IMR-90 (cell line): ENCODE measurements around the gene POMT2. TPM values are rescaled to one million over a fixed set of nuclear protein-coding genes. Genes with fewer than 3 reads are reported as not detected.

Experiments
- ATAC-seq: fragments of 200-7000 bp; cut with Tn5 transposase; 2 replicates; pipeline ENCODE4 v1.9.1; 2020; ENCODE audit warnings: low read depth, mild to moderate bottlenecking, moderate library complexity
- BruUV-seq: library from RNA; stranded (reverse); fragments of 400-500 nt; replicated peaks from 2 replicates; lab custom pipeline; 2021; lab: Mats Ljungman, UMichigan
- CTCF ChIA-PET: fragments of 300-600 bp; formaldehyde crosslinking; extraction: SDS; loops from one replicate; lab custom pipeline; 2021; ENCODE audit warnings: antibody characterized with exemption; lab: Yijun Ruan, JAX
- POLR2A ChIA-PET: fragments of 300-600 bp; sonication (Branson Sonifier 250); formaldehyde crosslinking; loops from one replicate; lab custom pipeline; 2022; ENCODE audit warnings: antibody characterized with exemption; ENCODE audit not compliant: unreplicated experiment; lab: Charles Lee
- DNase-seq: peaks from one replicate; pipeline ENCODE4 v3.0.0; 2013
- H2AFZ ChIP-seq: replicated peaks from 2 replicates; pipeline ENCODE3; 2013; ENCODE audit warnings: low read length, mild to moderate bottlenecking; ENCODE audit not compliant: poor library complexity
- H2AK5ac ChIP-seq: 2 replicates; pipeline ENCODE4 v1.6.1; 2013; ENCODE audit warnings: low read depth, low read length, inconsistent platforms
- H2AK9ac ChIP-seq: replicated peaks from 2 replicates; pipeline ENCODE3; 2013; ENCODE audit warnings: mild to moderate bottlenecking, low read depth, low read length, moderate library complexity; ENCODE audit not compliant: poor library complexity
- H2BK120ac ChIP-seq: 2 replicates; pipeline ENCODE4 v1.6.1; 2013; ENCODE audit warnings: low read depth, low read length, inconsistent platforms
- H2BK15ac ChIP-seq: 3 replicates; pipeline ENCODE4 v1.6.1; 2013; ENCODE audit warnings: low read depth, low read length, inconsistent platforms
- H2BK20ac ChIP-seq: 2 replicates; pipeline ENCODE4 v1.6.1; 2013; ENCODE audit warnings: low read depth, mild to moderate bottlenecking, inconsistent platforms, low read length, moderate library complexity
- H2BK5ac ChIP-seq: 2 replicates; pipeline ENCODE4 v1.6.1; 2013; ENCODE audit warnings: mild to moderate bottlenecking, low read depth, low read length, inconsistent platforms; ENCODE audit not compliant: poor library complexity, severe bottlenecking
- H3K14ac ChIP-seq: replicated peaks from 2 replicates; pipeline ENCODE4 v1.6.1; 2013; ENCODE audit warnings: low read depth, low read length, inconsistent platforms
- H3K18ac ChIP-seq: 2 replicates; pipeline ENCODE4 v1.6.1; 2013; ENCODE audit warnings: low read depth, low read length, control low read depth
- H3K23ac ChIP-seq: 2 replicates; pipeline ENCODE4 v1.6.1; 2013; ENCODE audit warnings: low read depth, low read length, inconsistent platforms
- H3K27ac ChIP-seq: 2 replicates; pipeline ENCODE4 v1.5.1; 2013; ENCODE audit warnings: mild to moderate bottlenecking, control low read depth, low read length; ENCODE audit not compliant: insufficient read depth
- H3K27me3 ChIP-seq: 2 replicates; pipeline ENCODE4 v1.6.1; 2013; ENCODE audit warnings: low read length; ENCODE audit not compliant: control insufficient read depth, insufficient read depth
- H3K36me3 ChIP-seq: 2 replicates; pipeline ENCODE4 v1.6.1; 2013; ENCODE audit warnings: low read length, mixed read lengths; ENCODE audit not compliant: control insufficient read depth, insufficient read depth
- H3K4ac ChIP-seq: 2 replicates; pipeline ENCODE4 v1.6.1; 2013; ENCODE audit warnings: low read depth, low read length, inconsistent platforms
- H3K4me1 ChIP-seq: 2 replicates; pipeline ENCODE4 v1.6.1; 2013; ENCODE audit warnings: low read length, mixed read lengths; ENCODE audit not compliant: control insufficient read depth, insufficient read depth
- H3K4me2 ChIP-seq: 2 replicates; pipeline ENCODE4 v1.6.1; 2013; ENCODE audit warnings: low read depth, mild to moderate bottlenecking, control low read depth, low read length, moderate library complexity
- H3K4me3 ChIP-seq: 2 replicates; pipeline ENCODE4 v1.5.1; 2013; ENCODE audit warnings: low read depth, mild to moderate bottlenecking, control low read depth, low read length, moderate library complexity; ENCODE audit not compliant: insufficient read depth
- H3K56ac ChIP-seq: 2 replicates; pipeline ENCODE4 v1.6.1; 2013; ENCODE audit warnings: low read length, inconsistent platforms; ENCODE audit not compliant: insufficient read depth; ENCODE audit errors: extremely low read depth
- H3K79me1 ChIP-seq, 2 experiments: 2 replicates each; pipeline ENCODE4 v1.6.1; 2013; ENCODE audit warnings: low read length in 2 of 2, inconsistent platforms in 1 of 2, low read depth in 1 of 2
- H3K9ac ChIP-seq: 2 replicates; pipeline ENCODE4 v1.6.1; 2013; ENCODE audit warnings: low read depth, low read length, control low read depth
- H3K9me1 ChIP-seq: 2 replicates; pipeline ENCODE4 v1.6.1; 2013; ENCODE audit warnings: low read length, inconsistent platforms; ENCODE audit not compliant: insufficient read depth
- H3K9me3 ChIP-seq: 2 replicates; pipeline ENCODE4 v1.6.1; 2013; ENCODE audit warnings: low read length; ENCODE audit not compliant: control insufficient read depth, insufficient read depth
- H4K20me1 ChIP-seq: 2 replicates; pipeline ENCODE4 v1.6.1; 2013; ENCODE audit warnings: low read length, inconsistent platforms; ENCODE audit not compliant: insufficient read depth
- H4K5ac ChIP-seq: 2 replicates; pipeline ENCODE4 v1.6.1; 2013; ENCODE audit warnings: mild to moderate bottlenecking, low read depth, low read length, control low read depth
- H4K8ac ChIP-seq, 2 experiments: 2 replicates each; pipeline ENCODE4 v1.6.1; 2013; ENCODE audit warnings: low read depth in 2 of 2, low read length in 2 of 2, control low read depth in 1 of 2, inconsistent platforms in 1 of 2
- H4K91ac ChIP-seq: 2 replicates; pipeline ENCODE4 v1.6.1; 2013; ENCODE audit warnings: low read depth, low read length, inconsistent platforms; ENCODE audit not compliant: insufficient read depth
- BHLHE40 ChIP-seq: fragments of 150-350 bp; IDR thresholded peaks from 2 replicates; pipeline ENCODE4 v1.6.1; 2016; ENCODE audit warnings: mild to moderate bottlenecking, low read depth, low read length
- CEBPB ChIP-seq: IDR thresholded peaks from 2 replicates; pipeline ENCODE4 v1.6.1; 2012; ENCODE audit warnings: low read depth, low read length, improper control_type of control experiment
- CHD1 ChIP-seq: IDR thresholded peaks from 2 replicates; pipeline ENCODE4 v1.6.1; 2012; ENCODE audit warnings: low read depth, low read length, improper control_type of control experiment
- CTCF ChIP-seq: conservative IDR thresholded peaks from 2 replicates; pipeline ENCODE4 v1.5.1; 2012; ENCODE audit warnings: mild to moderate bottlenecking, low read depth, low read length, improper control_type of control experiment
- ELK1 ChIP-seq: fragments of 150-350 bp; IDR thresholded peaks from 2 replicates; pipeline ENCODE4 v1.6.1; 2016; ENCODE audit warnings: low read depth, mild to moderate bottlenecking, low read length, moderate library complexity, borderline replicate concordance
- FOS ChIP-seq: fragments of 150-350 bp; IDR thresholded peaks from 2 replicates; pipeline ENCODE4 v1.6.1; 2016; ENCODE audit warnings: low read depth, low read length
- MAFK ChIP-seq: IDR thresholded peaks from 2 replicates; pipeline ENCODE4 v1.6.1; 2012; ENCODE audit warnings: low read depth, low read length, improper control_type of control experiment
- MAZ ChIP-seq: IDR thresholded peaks from 2 replicates; pipeline ENCODE4 v1.6.1; 2012; ENCODE audit warnings: low read depth, mild to moderate bottlenecking, low read length, improper control_type of control experiment, moderate library complexity, borderline replicate concordance
- MXI1 ChIP-seq: IDR thresholded peaks from 2 replicates; pipeline ENCODE4 v1.6.1; 2012; ENCODE audit warnings: low read depth, mild to moderate bottlenecking, low read length, moderate library complexity, borderline replicate concordance
- NFE2L2 ChIP-seq: fragments of 150-350 bp; IDR thresholded peaks from 2 replicates; pipeline ENCODE4 v1.6.1; 2016; ENCODE audit warnings: low read depth, mild to moderate bottlenecking, low read length
- POLR2A ChIP-seq: IDR thresholded peaks from 2 replicates; pipeline ENCODE4 v1.6.1; 2012; ENCODE audit warnings: mild to moderate bottlenecking, low read depth, low read length
- RAD21 ChIP-seq: IDR thresholded peaks from 2 replicates; pipeline ENCODE4 v1.6.1; 2012; ENCODE audit warnings: low read length, improper control_type of control experiment
- RFX5 ChIP-seq: IDR thresholded peaks from 2 replicates; pipeline ENCODE4 v1.8.0; 2012; ENCODE audit warnings: low read depth, mild to moderate bottlenecking, low read length, moderate library complexity
- SMC3 ChIP-seq: fragments of 150-350 bp; IDR thresholded peaks from 2 replicates; pipeline ENCODE4 v1.6.1; 2016; ENCODE audit warnings: low read depth, mild to moderate bottlenecking, antibody characterized with exemption, low read length, moderate library complexity
- USF2 ChIP-seq: fragments of 150-350 bp; IDR thresholded peaks from 2 replicates; pipeline ENCODE4 v1.6.1; 2017; ENCODE audit warnings: mild to moderate bottlenecking, antibody characterized with exemption, low read length, low read depth
- WGBS, 2 experiments: methylation state at CpG; one replicate each; pipeline versions ENCODE4 v1.1.5 to v1.1.7; 2013; ENCODE audit warnings: missing lambda C conversion rate in 2 of 2; ENCODE audit not compliant: insufficient read length in 1 of 2; ENCODE audit errors: extremely low coverage in 2 of 2; 5-methylcytosine and 5-hydroxymethylcytosine counted together
- dilution Hi-C: fragments of 300-500 bp; cut with HindIII; formaldehyde crosslinking; loops from one replicate; pipeline ENCODE4 v1.14.3; 2018; ENCODE audit warnings: low sequenced_read_pairs; ENCODE audit not compliant: unreplicated experiment
- in situ Hi-C: fragments of 300-500 bp; cut with MboI; formaldehyde crosslinking; loops from 3 replicates; pipeline ENCODE4 v1.14.3; 2019; ENCODE audit warnings: low sequenced_read_pairs, inconsistent platforms, mixed read lengths
- intact Hi-C: fragments of 100-400 bp; cut with micrococcal nuclease; formaldehyde crosslinking; loops from 2 replicates; pipeline ENCODE4 v1.10.0; 2022
- polyA plus RNA-seq, 3 experiments: library from polyadenylated mRNA; depleted of rRNA; stranded (reverse); fragments of >200 nt; gene quantifications; 2 replicates each; pipeline ENCODE4 v1.2.3, GENCODE V29; 2012; ENCODE audit warnings: low replicate concordance in 1 of 3
- total RNA-seq: library from RNA; depleted of rRNA; stranded (reverse); fragments of >200 nt; gene quantifications from 2 replicates; pipeline ENCODE4 v1.2.3, GENCODE V29; 2012

The POMT2 gene
- total and polyA plus RNA-seq, 2 of the 4 experiments (the other 2 are of a cell fraction) = 6.5 to 13.0 TPM

DNA sequence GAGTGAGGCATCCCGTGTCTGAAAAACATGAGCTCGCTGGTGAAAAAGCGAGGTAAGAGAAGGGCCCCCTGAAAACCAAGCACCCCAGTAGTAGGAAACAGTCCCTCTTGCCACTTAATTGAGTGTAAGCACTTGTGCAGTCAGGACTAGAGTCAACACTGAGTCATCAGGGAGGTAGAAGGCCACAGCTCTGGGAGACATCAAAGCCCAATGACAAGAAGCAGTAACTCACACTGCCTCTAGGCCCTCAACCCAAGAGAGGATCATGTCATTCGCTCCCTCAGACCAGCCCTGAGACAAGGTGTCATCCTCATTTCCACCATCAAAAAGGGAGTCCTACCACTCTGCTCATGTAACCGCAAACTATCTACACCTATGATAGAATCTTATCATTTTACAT is 17.8 kb downstream of the POMT2 start:
- Histone ChIP-seq H3K4me2 (peak overlapping the region; percentile 6; the same call in 1 of the 2 replicates), H3K4me1 (peaks cover 12% of the 10 kb centered on the region), H3K4me3 (no peak overlapping the region), H3K4ac (peak overlapping the region; percentile 86), H2BK5ac (peak overlapping the region; percentile 77), H2BK15ac (0 out of 3 replicates have a peak overlapping the region, but pooled peaks have one; percentile 59), H4K91ac (peak overlapping the region; percentile 72; the same call in 1 of the 2 replicates), H3K27me3 (no peaks in the 10 kb centered on the region), H2AK5ac (peak overlapping the region; percentile 90), H4K20me1 (peaks cover 9% of the 10 kb centered on the region; the same call in 1 of the 2 replicates), H3K14ac (peak overlapping the region; percentile 72), H2AK9ac (peak overlapping the region; percentile 66), H3K18ac (peak overlapping the region; percentile 26; the same call in 1 of the 2 replicates), H2AFZ (no peak overlapping the region), H3K9me3 (no peaks in the 10 kb centered on the region), H4K8ac (peak overlapping the region in 1 of 2 experiments; percentile 24; a peak in 1 of 4 replicates), H3K27ac (no peak overlapping the region), H4K5ac (no peak overlapping the region), H2BK120ac (peak overlapping the region; percentile 81), H2BK20ac (peak overlapping the region; percentile 81), H3K36me3 (peaks cover 3% of the 10 kb centered on the region; the same call in 1 of the 2 replicates), H3K9me1 (peaks cover 15% of the 10 kb centered on the region), H3K23ac (peak overlapping the region; percentile 75; the same call in 1 of the 2 replicates), H3K79me1 (peaks cover 6 to 15% of the 10 kb centered on the region in 2 experiments), H3K9ac (no peak overlapping the region), H3K56ac (no peak overlapping the region)
- ChIA-PET CTCF (interaction anchor here (0.9 to 7.0 kb wide), 2 partner anchors 12 to 16 kb away, joined by 3 to 116 read pairs; no protein-coding TSS in a partner anchor), POLR2A (interaction anchor here (0.9 kb wide), 1 partner anchor 11 kb away, joined by 3 read pairs; no protein-coding TSS in a partner anchor)
- intact Hi-C loops (loop anchor here (5.0 kb wide), 2 partner anchors 249 to 431 kb away; no protein-coding TSS in a partner anchor), dilution Hi-C loops (no loop called here), in situ Hi-C loops (loop anchor here (25.0 kb wide), 1 partner anchor 416 kb away; no protein-coding TSS in a partner anchor)
- TF ChIP-seq CEBPB (no peak), ELK1 (no peak), RFX5 (no peak), NFE2L2 (no peak), MAFK (0 out of 2 replicates have a peak, but pooled peaks have one; percentile 5), MAZ (no peak), BHLHE40 (no peak), USF2 (no peak), CHD1 (no peak), FOS (peak; percentile 69), POLR2A (no peak), SMC3 (no peak), MXI1 (no peak), CTCF (no peak), RAD21 (no peak)
- ATAC-seq (peak; percentile 18; the same call in 1 of the 2 replicates), DNase-seq (peak; percentile 77)
- BruUV-seq = no TSS peak
- no CpG with 5 or more reads among the region's 5 CpGs for WGBS, 2 experiments
